AG20443 (cell line): ENCODE measurements around the gene TRPM4.

Experiments
- DNase-seq: peaks from one replicate; pipeline ENCODE4 v3.0.0; 2012; ENCODE audit warnings: low spot score, mixed read lengths

TRPM4 gene

DNA sequence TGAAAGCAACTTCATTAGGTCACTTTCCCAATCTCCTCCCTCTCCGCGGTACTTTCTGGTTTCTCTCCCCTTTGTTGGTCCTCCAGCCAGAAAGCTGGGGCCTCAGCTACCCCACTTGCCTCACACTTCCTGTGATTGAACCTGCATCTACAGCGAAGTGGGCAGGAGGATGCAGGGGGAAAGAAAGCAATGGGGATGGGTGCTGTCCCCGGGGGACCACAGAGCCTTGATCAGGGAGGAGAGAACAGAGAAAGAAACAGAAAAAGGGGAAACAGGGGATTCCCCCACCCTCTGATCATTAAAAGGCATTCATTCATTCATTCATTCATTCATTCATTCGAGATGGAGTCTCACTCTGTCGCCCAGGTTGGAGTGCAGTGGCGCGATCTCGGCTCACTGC lies 74.2 kb downstream of the TRPM4 start:
- DNase-seq = no peak

DNA sequence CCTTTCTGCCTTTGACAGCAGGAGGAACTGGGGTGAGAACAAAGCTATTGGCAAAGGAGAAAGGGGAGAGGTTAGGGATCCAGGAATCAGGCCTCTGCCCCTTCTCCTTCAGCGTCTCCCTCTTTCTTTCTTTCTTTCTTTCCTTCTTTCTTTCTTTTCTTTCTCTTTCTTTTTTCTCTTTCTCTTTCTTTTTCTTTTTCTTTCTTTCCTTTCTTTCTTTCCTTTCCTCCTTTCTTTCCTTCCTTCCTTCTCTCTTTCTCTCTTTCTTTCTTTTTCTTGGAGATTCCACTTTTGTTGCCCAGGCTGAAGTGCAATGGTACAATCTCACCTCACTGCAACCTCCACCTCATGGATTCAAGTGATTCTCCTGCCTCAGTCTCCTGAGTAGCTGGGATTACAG lies 75.6 kb downstream of the TRPM4 start:
- DNase-seq = no peak

DNA sequence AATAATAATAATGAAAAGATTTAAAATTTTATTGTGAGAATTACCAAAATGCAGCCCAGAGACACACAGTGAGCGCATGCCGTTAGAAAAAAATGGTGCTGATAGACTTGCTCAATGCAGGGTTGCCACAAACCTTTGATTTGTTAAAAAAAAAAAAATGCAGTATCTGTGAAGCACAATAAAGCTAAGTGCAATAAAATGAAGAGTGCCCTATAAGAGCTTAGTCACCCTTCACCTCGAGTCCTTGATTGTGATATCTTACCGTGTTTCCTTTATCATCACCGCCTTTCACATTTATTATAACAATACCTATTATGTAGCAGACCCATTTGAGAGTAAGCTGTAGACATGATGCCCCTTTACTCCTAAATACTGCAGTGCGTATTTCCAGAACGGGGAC lies 84.2 kb downstream of the TRPM4 start:
- no peak for DNase-seq

DNA sequence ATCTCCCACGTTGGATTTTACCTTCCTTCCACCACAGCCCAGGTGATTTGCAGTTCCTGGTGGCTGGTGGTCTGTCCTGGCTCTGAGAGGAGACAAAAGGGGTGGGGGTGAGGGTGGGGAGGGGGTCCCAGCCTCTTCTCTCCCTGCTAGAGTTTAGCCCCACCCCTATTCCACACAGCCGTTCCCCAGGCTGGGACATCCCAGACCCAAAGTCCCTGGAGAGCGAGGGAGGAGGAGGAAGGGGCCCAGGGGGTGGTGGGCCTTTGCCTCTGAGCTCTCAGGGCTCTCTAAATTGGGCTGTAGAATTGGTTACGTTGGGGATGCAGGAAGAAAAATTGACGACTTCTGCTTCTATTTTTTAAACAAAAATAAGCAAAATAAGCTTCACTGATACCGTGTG lies 85.5 kb downstream of the TRPM4 start:
- DNase-seq = no peak

DNA sequence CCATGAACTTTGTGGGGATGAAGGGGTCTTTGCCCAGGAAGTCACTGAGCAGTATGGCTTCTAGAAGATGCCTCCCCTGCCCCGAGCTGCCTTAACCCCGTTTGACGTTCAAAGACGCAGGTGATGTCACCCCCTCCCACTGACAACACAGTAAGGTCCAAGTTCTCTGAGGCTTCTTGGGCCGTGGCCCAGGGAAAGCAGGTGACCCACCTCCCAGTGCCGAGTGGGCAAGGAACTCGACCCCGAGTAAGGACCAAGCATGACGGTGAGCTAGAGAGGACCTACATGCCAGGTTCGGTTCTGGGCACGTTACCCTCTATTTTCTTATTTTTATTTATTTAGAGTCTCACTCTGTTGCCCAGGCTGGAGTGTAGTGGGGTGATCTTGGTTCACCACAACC lies 86.1 kb downstream of the TRPM4 start:
- no peak for DNase-seq

DNA sequence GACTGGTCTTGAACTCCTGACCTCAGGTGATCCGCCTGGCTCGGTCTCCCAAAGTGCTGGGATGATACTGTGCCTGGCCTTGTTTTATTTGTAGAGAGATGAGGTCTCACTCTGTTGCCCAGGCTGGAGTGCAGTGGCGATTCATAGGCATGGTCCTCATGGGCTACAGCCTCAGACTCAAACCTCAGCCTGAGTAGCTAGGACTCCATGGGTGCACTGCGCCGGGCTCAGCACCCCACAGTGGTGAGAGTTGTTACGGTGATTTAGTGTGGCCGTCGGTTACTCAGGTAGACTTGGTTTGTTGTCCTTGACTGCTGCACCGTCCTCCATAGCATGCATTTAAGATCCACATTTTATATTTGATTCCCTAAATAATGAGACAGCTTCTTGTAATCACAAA lies 86.7 kb downstream of the TRPM4 start:
- no peak for DNase-seq

DNA sequence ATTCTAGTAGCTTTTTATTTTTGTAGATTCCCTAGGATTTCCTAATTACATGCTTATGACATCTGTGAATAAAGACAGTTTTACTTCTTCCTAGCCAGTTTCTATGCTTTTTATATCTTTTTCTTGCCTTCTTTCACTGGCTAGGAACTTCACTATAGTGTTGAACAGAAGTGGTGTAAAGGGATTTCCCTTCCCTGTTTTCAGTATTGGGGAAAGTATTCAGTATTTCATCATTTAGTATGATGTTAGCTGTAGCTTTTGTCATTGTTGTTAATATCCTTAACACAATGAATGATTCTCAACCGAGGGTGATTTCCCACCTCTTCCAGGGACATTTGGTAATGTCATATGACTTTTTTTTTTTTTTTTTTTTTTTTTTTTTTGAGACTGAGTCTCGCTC lies 90.1 kb downstream of the TRPM4 start:
- DNase-seq = no peak

DNA sequence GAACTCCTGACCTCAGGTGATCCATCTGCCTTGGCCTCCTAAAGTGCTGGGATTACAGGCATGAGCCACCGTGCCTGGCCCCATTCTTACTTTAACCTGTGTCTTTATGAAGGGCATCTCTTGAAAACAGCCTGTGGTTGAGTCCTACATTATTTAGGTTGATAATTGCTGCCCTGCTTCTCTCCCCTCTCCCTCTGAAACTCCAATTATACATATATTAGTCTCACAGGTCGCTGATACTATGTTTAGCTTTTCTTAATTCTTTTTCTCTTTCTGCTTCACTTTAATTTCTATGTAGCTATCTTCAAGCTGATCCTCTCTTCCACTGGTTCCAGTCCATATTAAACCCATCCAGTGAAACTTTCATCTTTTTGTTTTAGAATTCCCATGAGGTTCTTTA lies 92.3 kb downstream of the TRPM4 start:
- no peak for DNase-seq

DNA sequence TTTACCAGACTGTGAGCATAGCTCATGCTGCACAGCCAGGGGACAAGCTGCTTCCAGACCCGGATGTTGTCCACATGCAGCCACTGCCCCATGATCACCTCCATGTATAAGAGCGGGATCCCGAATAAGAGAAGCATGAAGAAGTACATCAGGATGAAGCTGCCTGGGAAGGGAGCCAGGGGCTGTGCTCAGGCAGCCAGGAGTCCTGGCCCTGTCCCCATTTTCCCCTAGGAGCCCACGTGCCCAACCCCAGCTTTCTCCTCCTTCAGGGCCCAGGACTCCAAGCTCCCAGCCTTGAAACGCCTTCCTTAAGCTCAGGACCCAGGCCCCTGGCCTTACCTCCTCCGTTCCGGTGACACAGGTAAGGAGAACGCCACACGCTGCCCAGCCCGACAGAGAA lies 98.1 kb downstream of the TRPM4 start:
- no peak for DNase-seq

DNA sequence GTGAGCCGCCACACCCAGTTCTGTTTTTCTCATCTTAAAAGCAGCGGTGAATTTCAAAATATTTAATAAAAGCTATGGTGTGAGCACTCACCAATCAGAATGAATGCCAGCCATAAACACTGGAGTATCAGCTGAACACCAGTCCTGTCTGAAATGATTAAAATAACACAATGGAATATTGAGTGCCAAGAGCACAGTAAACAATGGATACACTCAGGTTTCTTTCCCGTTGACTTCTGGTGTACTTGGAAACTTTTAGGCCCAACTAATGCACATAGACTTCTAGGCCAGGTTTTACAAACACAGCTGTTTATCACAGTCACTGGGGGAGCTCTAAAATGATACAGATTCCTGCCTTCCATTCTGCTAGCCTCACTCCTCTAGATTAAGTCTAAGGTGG lies 99.1 kb downstream of the TRPM4 start:
- no peak for DNase-seq
